B cell (primary cell): ENCODE data around the gene CD247.

Experiments
- EZH2 ChIP-seq: IDR thresholded peaks from 2 replicates; pipeline ENCODE4 v1.6.1; 2012; ENCODE audit warnings: borderline replicate concordance, low read depth, mild to moderate bottlenecking, moderate library complexity, low read length; ENCODE audit not compliant: insufficient read depth, poor library complexity, severe bottlenecking
- TF ChIP-seq, protein P1 (sequence below): fragments of 200-600 bp; IDR thresholded peaks from one replicate; pipeline ENCODE4 v1.8.0; 2022; ENCODE audit warnings: antibody characterized with exemption, mild to moderate bottlenecking

DNA sequence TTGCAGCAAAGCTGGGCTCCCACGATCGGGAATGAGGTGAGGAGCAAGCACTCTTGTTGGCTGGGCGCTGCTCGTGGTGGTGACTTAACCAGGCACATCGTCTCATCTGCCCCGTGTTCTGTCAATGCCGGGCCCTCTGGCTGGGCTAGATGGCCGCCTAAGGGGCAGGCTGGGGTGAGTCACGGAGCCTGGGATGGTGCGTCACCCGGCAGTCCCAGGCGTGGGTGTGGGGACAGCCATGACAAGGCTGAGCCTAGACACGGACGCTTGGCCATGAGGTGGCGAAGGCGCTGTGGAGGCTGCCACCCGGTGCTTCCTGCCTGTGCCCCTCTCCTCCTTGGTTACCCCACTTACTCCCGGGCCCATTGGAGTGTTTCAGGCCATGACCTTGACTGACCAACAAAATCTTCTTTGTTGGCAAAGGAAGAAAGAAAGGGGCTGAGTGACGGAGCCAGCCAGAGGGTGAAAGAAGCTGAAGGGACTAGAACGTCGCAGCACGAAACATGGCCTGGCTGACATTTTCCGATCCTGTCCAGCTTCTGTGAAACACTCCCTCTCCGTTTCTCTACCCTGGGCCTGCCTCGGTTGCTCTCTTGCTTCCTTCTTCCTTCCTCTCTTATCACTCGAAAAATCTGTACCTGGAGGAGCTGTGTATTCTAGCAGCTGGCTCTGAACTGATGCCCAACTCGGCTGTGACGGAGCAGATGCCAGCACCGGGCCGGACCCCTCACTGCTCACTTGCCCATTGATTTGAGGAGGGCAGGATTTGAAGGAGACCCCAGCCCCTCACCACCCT, 596 bp downstream of the CD247 start:
- TF ChIP-seq, protein P1, sequence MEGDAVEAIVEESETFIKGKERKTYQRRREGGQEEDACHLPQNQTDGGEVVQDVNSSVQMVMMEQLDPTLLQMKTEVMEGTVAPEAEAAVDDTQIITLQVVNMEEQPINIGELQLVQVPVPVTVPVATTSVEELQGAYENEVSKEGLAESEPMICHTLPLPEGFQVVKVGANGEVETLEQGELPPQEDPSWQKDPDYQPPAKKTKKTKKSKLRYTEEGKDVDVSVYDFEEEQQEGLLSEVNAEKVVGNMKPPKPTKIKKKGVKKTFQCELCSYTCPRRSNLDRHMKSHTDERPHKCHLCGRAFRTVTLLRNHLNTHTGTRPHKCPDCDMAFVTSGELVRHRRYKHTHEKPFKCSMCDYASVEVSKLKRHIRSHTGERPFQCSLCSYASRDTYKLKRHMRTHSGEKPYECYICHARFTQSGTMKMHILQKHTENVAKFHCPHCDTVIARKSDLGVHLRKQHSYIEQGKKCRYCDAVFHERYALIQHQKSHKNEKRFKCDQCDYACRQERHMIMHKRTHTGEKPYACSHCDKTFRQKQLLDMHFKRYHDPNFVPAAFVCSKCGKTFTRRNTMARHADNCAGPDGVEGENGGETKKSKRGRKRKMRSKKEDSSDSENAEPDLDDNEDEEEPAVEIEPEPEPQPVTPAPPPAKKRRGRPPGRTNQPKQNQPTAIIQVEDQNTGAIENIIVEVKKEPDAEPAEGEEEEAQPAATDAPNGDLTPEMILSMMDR: no peak
- TF ChIP-seq EZH2: no peak
